ENCODE results near the gene TMA16. TPM values are rescaled to one million over a fixed set of nuclear protein-coding genes. Genes with fewer than 3 reads are reported as not detected.

Gene TMA16
- total RNA-seq, 2 donors from 2014 or later: 11.4 to 15.2 TPM

DNA sequence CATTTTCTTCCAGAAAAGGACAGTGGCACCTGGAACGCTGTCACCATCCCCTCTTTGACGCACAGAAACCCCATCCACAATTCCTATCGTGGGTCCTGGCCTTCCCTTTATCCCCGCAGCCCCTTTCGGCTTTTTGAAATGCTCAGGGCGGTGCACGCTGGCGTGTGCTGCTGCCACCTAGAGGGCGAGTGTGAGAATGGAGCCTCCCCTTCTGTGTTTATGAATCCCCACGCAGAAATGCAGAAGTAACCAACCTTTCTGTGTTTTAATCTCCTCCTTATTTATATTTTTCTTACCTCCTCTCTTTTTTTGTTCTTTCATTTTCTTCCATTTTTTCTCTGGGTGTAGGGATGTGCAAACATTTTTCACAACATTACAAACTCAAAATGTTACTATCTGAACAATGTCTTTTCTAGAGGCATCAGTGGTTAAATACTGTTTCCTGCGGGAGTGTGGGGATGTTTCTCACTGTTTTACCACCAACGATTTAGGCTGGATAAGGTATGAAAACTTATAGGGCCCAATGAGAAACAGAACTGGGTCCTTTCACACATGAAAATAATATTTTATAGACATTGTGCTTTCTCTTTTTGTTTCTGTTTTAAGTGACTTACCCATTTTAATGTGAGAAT, 50.0 kb downstream of the TMA16 start:
- Histone ChIP-seq H3K4me1 (no peaks in the 10 kb centered on the region), H3K9me3 (no peaks in the 10 kb centered on the region), H3K27me3 (no peaks in the 10 kb centered on the region), H3K4me3 (peak overlapping the region in 1 of 2 donors; percentile 24), H3K27ac (no peak overlapping the region), H3K36me3 (no peaks in the 10 kb centered on the region)
- TF ChIP-seq CTCF (IDR thresholded peaks at IDR 0.05): peak; percentile 83 to 91
- peak; percentile 62 for DNase-seq (ENCODE audit: low spot score)

DNA sequence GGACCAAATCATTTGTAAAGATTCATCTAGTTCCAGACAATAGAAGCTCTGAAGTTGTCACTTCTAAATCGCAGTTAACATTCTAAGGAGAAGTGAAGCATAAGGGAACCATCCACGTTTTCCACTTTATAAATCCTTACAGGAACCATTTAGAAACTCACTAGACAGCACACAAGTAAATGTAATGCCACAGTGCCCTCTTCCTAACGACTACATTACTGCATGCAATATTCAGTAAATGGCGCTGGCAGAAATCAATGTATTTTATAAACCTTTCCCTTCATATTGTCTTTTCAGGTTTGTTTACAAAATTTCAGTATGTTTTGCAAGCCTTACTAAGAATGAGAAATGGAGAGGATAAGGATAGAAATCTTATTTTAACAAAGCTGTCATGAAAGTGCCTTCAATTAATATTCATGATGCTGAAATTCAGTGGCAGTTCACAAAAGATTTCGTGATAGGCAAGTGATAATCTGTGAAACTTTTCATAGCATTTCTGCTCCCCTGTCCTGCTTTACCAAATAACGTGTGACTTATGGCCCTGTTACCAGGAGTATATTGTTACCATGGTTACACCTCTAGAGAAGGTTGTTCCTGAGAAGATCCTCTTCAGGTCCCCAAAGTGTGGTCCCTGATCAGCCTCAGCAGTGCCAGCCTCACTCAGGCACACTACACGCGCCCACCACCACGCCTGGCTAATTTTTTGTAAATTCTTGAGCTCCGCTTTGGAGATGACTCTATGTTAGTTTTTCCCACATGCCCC, 54.2 kb downstream of the TMA16 start:
- TF ChIP-seq CTCF (IDR thresholded peaks at IDR 0.05): peak; percentile 49 to 78
- no peak for DNase-seq (ENCODE audit: low spot score)
- no peak overlapping the region for H3K4me3 ChIP-seq
- no peaks in the 10 kb centered on the region for H3K27me3 ChIP-seq
- H3K36me3 ChIP-seq: no peaks in the 10 kb centered on the region
- H3K27ac ChIP-seq: no peak overlapping the region
- peaks cover 0 to 6% of the 10 kb centered on the region in 2 donors for H3K4me1 ChIP-seq
- no peaks in the 10 kb centered on the region for H3K9me3 ChIP-seq

DNA sequence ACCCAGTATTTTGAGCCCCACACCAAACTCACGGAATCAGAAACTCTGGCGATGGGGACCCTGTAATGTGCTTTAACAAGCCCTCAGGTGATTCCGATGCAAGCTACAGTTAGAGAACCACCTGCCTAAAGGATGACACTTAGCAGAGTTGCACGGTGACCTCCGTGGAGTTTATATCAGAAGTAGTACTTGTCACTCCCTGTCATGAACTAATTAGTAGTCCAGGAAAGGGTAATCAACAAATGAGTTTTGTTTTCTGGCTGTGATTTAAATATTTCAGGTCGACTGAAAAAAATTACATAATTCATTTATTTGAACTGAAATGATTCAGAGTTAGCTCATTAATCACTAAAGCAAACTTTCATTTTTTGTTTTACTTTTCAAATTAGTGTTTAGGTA, 56.4 kb downstream of the TMA16 start:
- no peaks in the 10 kb centered on the region for H3K9me3 ChIP-seq
- H3K36me3 ChIP-seq: no peaks in the 10 kb centered on the region
- H3K4me3 ChIP-seq: peak overlapping the region in 1 of 2 donors; percentile 36
- H3K27me3 ChIP-seq: no peaks in the 10 kb centered on the region
- TF ChIP-seq CTCF (IDR thresholded peaks at IDR 0.05): no peak
- peaks cover 0 to 6% of the 10 kb centered on the region in 2 donors for H3K4me1 ChIP-seq
- H3K27ac ChIP-seq: no peak overlapping the region
- DNase-seq (ENCODE audit: low spot score): no peak

GRCh38 chr4:163553146-163553545, 58.7 kb downstream of the TMA16 start:
- Histone ChIP-seq H3K4me3 (no peak overlapping the region), H3K9me3 (no peaks in the 10 kb centered on the region), H3K4me1 (peaks cover 0 to 6% of the 10 kb centered on the region in 2 donors), H3K36me3 (no peaks in the 10 kb centered on the region), H3K27me3 (no peaks in the 10 kb centered on the region), H3K27ac (no peak overlapping the region)
- no peak for DNase-seq (ENCODE audit: low spot score)
- no peak for TF ChIP-seq CTCF (IDR thresholded peaks at IDR 0.05)

GRCh38 chr4:163554870-163555465, 60.5 kb downstream of the TMA16 start:
- Histone ChIP-seq H3K4me1 (peaks cover 0 to 6% of the 10 kb centered on the region in 2 donors), H3K9me3 (no peaks in the 10 kb centered on the region), H3K36me3 (no peaks in the 10 kb centered on the region), H3K27me3 (no peaks in the 10 kb centered on the region), H3K27ac (no peak overlapping the region), H3K4me3 (no peak overlapping the region)
- TF ChIP-seq CTCF (IDR thresholded peaks at IDR 0.05): peak; percentile 59 to 72
- no peak for DNase-seq (ENCODE audit: low spot score)
